Activated CD4-positive, alpha-beta T cell treated with anti-CD3 and anti-CD28 coated beads, Interleukin-2, amount 50 U/mL, for 48 hours (primary cell): ENCODE data around the gene QRFP.
A peak's percentile ranks its signal among the peaks of the same experiment; 100 is the strongest.

Experiments
- DNase-seq, 2 experiments: peaks; one replicate each; pipeline ENCODE4 v3.0.0-alpha.2; 2020

Gene QRFP

GRCh38 chr9:130896233-130897014 lies at the start of gene QRFP:
Gene QRFP (minus strand): TSS chr9:130896812. CDS start chr9:130893838, 2,974 bp downstream.
- no peak for DNase-seq

- no peak for DNase-seq
Observed at GRCh38 chr9:130945173-130945572, 48.6 kb upstream of the QRFP start.

- DNase-seq = no peak
Observed at GRCh38 chr9:130944510-130945058, 48.0 kb upstream of the QRFP start.

- no peak for DNase-seq
Observed at GRCh38 chr9:130943777-130944176, 47.2 kb upstream of the QRFP start.

- DNase-seq = no peak
Observed at GRCh38 chr9:130943221-130943620, 46.6 kb upstream of the QRFP start.

- no peak for DNase-seq
Observed at GRCh38 chr9:130942679-130943078, 46.1 kb upstream of the QRFP start.

GRCh38 chr9:130942084-130942483 lies 45.5 kb upstream of the QRFP start:
- DNase-seq = no peak

GRCh38 chr9:130940693-130941576 lies 44.3 kb upstream of the QRFP start:
- DNase-seq = peak; percentile 81 to 84

GRCh38 chr9:130940027-130940549 lies 43.5 kb upstream of the QRFP start:
- DNase-seq = peak in 1 of 2 experiments; percentile 12

GRCh38 chr9:130939405-130940026 lies 42.9 kb upstream of the QRFP start:
- peak in 1 of 2 experiments; percentile 13 for DNase-seq

- peak; percentile 30 to 38 for DNase-seq
Observed at GRCh38 chr9:130938652-130939404, 42.2 kb upstream of the QRFP start, which contains the start of gene FIBCD1. Gene FIBCD1 (minus strand): TSS chr9:130939247. CDS start chr9:130938607, 640 bp downstream.

GRCh38 chr9:130938184-130938651 lies 41.6 kb upstream of the QRFP start:
- no peak for DNase-seq

- DNase-seq = no peak
Observed at GRCh38 chr9:130937146-130938076, 40.8 kb upstream of the QRFP start.

- DNase-seq = no peak
Observed at GRCh38 chr9:130936285-130937117, 39.9 kb upstream of the QRFP start.

- no peak for DNase-seq
Observed at GRCh38 chr9:130935648-130936271, 39.1 kb upstream of the QRFP start.

- DNase-seq = no peak
Observed at GRCh38 chr9:130934702-130935647, 38.4 kb upstream of the QRFP start.

- no peak for DNase-seq
Observed at GRCh38 chr9:130934246-130934645, 37.6 kb upstream of the QRFP start.
